IPS DF 6.9 (cell line): Measurements from ENCODE around the gene CIITA.

Experiments
- DNase-seq: peaks from one replicate; pipeline ENCODE4 v3.0.0-alpha.2; 2013; ENCODE audit warnings: low read depth, low spot score
- H3K27ac ChIP-seq: one replicate; pipeline ENCODE4 v1.5.1; 2013; ENCODE audit warnings: low read length, control low read depth
- H3K27me3 ChIP-seq: 2 replicates; pipeline ENCODE4 v1.6.1; 2013; ENCODE audit warnings: mild to moderate bottlenecking, low read length; ENCODE audit not compliant: control insufficient read depth, insufficient read depth
- H3K36me3 ChIP-seq: 2 replicates; pipeline ENCODE4 v1.6.1; 2013; ENCODE audit warnings: low read length; ENCODE audit not compliant: control insufficient read depth, insufficient read depth
- H3K4me1 ChIP-seq: 2 replicates; pipeline ENCODE4 v1.6.1; 2013; ENCODE audit warnings: low read length; ENCODE audit not compliant: control insufficient read depth, insufficient read depth
- H3K4me3 ChIP-seq: 2 replicates; pipeline ENCODE4 v1.5.1; 2013; ENCODE audit warnings: mild to moderate bottlenecking, low read length
- H3K9me3 ChIP-seq: 2 replicates; pipeline ENCODE4 v1.6.1; 2013; ENCODE audit warnings: low read length, inconsistent platforms; ENCODE audit not compliant: control insufficient read depth, insufficient read depth
- WGBS: extraction: QIAGEN DNeasy Blood & Tissue Kit; methylation state at CpG from one replicate; pipeline ENCODE4 v1.1.7; 2013; ENCODE audit warnings: mixed read lengths, missing lambda C conversion rate; ENCODE audit not compliant: insufficient read length, insufficient coverage; 5-methylcytosine and 5-hydroxymethylcytosine counted together

The CIITA gene

DNA sequence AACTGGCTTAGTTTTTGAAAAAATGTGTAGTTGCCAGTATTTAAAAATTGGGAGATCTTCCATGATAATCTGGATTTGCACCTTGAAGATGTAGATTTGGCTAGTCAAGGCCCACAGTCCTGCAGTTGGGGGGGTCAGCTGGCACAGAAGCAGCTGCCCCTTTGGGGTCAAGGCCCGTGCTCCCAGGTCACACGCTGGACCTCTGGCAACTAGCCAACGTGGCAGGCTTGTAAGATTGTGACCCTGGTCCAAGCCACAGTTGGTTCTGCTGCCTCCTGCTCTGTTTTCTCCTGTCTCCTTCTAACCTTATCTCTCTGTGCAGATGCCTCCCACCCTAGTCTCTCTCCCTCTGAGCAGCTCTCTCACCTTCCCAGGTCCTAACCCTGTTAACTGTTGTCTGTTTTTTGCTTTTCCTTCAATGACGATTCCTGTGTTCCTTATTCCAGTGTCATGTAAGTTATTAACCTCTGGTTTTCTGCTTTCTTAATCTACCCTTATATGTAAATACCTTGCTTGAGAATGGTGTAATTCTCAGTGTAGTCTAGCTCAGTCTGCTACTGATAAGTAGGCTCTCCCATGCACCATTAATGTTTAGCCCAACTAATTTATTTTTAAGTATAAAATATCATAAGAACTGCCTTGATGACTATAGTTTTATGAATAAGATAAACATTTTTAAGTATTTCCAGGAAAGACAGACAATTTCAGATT, 95.3 kb downstream of the CIITA start:
- Histone ChIP-seq H3K4me1 (0 out of 2 replicates have a peak, but pooled peaks cover 1% of the 10 kb centered on the region), H3K27ac (no peak overlapping the region), H3K4me3 (no peak overlapping the region), H3K36me3 (no peaks in the 10 kb centered on the region), H3K9me3 (no peaks in the 10 kb centered on the region), H3K27me3 (no peaks in the 10 kb centered on the region)
- WGBS, result no CpG with 5 or more reads among the region's 4 CpGs
- DNase-seq, result no peak

DNA sequence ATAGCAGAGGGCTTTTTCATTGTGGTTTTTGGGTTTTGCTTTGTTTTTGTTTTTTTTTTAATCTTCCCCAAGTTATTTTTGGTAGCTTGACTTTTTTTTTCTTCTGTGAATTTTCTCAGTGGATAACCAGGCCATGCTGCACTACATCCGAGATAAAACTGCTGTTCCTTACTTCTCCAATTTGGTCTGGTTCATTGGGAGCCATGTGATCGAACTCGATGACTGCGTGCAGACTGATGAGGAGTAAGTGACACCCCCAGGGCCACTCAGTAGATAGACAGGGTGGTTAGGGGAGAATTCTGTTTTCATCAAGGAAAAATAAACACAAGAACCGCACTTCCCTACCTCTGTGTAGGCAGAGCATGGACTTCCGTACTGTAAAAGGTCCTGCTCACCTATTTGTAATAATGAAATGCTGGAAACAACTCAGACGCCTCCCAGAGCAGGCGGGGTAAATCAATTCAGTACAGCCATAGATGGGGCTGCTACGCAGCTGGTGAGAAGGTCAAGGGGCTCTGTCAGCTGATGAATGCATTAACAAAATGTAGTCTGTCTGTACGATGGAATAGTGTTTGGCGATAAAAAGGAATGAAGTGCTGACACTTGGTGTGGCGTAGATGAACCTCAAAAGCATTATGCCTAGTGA, 95.9 kb downstream of the CIITA start:
- Histone ChIP-seq H3K27ac (no peak overlapping the region), H3K36me3 (no peaks in the 10 kb centered on the region), H3K4me1 (0 out of 2 replicates have a peak, but pooled peaks cover 1% of the 10 kb centered on the region), H3K4me3 (no peak overlapping the region), H3K9me3 (no peaks in the 10 kb centered on the region), H3K27me3 (no peaks in the 10 kb centered on the region)
- WGBS, result no CpG with 5 or more reads among the region's 12 CpGs
- DNase-seq, result no peak

DNA sequence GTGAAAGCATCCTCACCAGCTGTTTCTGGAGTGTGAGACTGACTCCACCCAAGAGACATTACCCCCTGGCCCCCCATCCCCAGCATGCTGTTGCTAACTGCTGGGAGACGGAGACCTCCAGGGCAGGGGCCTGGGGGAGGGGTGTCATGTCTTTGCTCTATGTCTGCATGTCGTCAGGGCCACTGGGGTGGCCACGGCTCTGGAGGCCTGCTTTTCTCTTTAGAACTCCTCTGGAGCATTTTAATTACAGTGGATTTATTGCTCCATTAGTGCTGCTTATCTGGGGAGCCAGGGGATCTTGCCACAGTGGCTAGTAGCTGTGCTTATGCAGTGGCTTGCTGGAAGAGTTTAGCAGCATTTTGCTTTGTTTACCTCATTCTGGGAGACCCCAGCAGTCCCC, 99.6 kb downstream of the CIITA start:
- Histone ChIP-seq H3K4me3 (no peak overlapping the region), H3K36me3 (no peaks in the 10 kb centered on the region), H3K27me3 (no peaks in the 10 kb centered on the region), H3K4me1 (0 out of 2 replicates have a peak, but pooled peaks cover under 1% of the 10 kb centered on the region), H3K27ac (no peak overlapping the region), H3K9me3 (no peaks in the 10 kb centered on the region)
- WGBS, result no CpG with 5 or more reads among the region's 3 CpGs
- no peak for DNase-seq

DNA sequence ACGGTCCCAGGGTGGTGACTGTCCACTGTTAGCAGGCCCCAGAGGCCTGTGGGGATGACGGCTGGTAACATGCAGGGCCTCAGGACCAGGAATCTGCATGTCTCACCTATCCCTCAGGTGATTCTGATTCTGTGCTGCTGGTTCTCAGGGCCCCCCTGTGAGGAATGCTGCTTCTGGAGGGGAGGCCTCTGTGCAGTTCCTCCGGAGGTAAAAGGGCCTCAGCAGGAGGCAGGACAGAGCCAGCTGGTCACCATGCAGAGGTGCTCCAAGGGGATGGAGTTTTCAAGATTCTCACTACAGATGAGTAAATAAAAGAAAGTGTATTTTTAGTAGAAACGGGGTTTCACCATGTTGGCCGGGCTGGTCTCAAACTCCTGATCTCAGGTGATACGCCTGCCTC, 101.1 kb downstream of the CIITA start:
- Histone ChIP-seq H3K4me1 (no peaks in the 10 kb centered on the region), H3K27me3 (no peaks in the 10 kb centered on the region), H3K36me3 (no peaks in the 10 kb centered on the region), H3K27ac (no peak overlapping the region), H3K9me3 (no peaks in the 10 kb centered on the region), H3K4me3 (no peak overlapping the region)
- no peak for DNase-seq
- WGBS, result no CpG with 5 or more reads among the region's 6 CpGs

DNA sequence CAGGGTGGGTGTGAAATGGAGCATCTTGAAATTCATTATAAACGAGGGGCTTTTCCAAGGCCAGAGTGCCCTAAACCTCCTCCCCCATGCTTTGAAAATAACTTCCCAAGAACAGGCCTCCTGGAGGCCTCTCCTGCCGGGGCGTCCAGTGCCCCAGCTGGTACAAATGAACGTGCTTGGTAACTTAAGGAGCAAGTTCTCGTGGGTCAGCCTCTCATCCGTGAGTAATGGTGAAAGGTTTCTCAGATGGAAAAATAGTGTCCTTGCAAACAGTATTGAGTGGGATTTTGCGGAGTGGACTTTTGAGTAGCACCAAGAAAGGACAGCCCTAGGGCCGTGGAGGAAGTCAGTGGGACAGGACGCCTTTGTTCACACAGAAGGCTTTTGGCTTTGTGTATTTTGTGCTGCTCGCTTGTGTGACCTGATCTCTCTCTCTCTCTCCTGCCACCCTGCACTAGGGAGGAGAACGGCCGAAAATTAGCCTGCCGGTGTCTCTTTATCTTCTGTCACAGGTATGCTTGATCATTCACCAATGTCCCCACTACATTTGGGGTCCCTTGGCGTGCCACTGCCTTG, 102.0 kb downstream of the CIITA start:
- Histone ChIP-seq H3K9me3 (no peaks in the 10 kb centered on the region), H3K4me1 (no peaks in the 10 kb centered on the region), H3K4me3 (no peak overlapping the region), H3K27ac (no peak overlapping the region), H3K27me3 (no peaks in the 10 kb centered on the region), H3K36me3 (no peaks in the 10 kb centered on the region)
- no peak for DNase-seq
- WGBS, result no CpG with 5 or more reads among the region's 14 CpGs

DNA sequence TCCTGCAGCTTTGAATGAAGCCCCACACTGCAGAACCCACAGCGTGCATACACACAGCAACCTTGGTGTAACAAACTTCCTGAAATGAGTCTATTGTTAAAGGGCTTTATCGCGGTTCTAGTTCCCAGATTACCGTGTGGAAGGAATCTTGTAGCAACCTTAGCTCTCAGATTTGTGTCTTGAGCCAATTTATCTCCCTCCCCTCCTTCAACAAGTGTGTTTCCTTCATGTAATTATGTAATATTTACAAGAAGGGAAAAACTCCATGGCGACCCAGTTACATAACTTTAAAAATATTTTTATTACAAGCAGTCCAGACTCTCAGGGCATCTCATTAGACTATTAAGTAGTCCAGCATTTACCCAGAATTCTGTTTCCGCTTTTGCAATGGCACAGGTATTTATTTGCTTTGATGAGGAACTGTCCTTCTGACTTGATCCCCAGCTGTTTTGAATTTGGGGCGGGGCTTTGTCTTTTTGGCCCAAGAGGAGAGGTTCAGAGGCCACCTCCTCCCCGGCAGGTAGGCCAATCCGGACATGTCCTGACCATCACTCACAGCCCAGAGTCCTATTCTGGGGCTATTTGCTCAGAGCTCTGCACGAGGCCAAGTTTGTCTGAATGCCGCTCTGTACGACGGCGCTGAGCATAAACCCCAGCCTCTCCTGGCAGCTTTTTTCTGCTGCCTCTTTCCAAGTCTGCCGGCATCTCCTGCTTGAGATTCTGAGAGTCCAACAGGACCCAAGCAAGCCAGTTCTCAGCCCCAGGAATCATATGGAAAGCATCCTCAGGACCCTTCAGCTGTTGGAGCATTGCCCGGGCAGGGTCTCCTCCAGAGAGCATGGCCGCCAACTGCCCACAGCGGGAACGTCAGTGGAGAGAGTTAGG, 103.0 kb downstream of the CIITA start:
- no peak overlapping the region for H3K4me3 ChIP-seq
- no peaks in the 10 kb centered on the region for H3K4me1 ChIP-seq
- DNase-seq, result no peak
- no peak overlapping the region for H3K27ac ChIP-seq
- no peaks in the 10 kb centered on the region for H3K9me3 ChIP-seq
- no CpG with 5 or more reads among the region's 19 CpGs for WGBS
- H3K36me3 ChIP-seq, result no peaks in the 10 kb centered on the region
- H3K27me3 ChIP-seq, result no peaks in the 10 kb centered on the region

DNA sequence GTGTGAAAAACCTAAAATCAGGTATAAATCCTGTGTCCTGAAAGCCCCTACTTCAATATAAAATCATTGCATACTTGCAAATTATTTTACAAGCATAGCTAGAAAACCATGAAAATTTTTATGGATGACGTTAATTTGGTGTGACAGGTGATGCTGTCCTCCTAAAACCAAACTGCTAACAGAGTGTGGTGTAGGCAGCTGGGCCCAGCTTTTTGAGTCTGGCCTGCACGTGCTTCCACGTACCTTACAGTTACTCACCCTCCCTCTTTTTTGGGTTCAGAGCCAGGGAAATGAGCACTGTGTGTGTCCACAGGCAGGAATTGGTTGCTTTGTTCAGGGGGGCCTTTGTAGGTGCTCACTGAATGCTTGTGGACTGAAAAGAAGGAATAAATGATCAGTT, 103.8 kb downstream of the CIITA start:
- Histone ChIP-seq H3K27me3 (no peaks in the 10 kb centered on the region), H3K4me3 (no peak overlapping the region), H3K36me3 (no peaks in the 10 kb centered on the region), H3K4me1 (no peaks in the 10 kb centered on the region), H3K9me3 (no peaks in the 10 kb centered on the region), H3K27ac (no peak overlapping the region)
- no CpG with 5 or more reads among the region's 3 CpGs for WGBS
- no peak for DNase-seq

DNA sequence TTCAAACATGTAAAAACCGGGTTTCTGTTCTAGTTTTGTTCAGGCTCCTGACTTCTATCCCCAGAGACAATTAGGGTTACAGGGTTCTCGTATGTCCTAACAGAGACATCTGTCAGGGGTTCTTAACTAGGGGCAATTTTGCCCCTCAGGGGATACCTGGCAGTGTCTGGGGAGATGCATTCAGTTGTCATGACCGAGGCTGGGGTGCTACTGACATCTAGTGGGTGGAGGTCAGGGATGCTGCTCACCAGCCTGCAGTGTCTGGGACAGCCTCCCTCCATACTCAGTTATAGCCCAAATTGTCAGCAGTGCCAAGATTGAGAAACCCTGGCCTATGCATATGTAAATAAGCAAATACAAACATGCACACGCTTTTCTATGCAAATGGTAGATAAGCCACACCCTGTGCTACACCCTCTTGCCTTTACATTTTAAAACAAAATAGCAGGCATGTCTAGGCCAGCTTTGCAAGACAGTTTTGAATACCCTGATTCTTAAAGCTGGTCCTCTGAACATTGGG, 104.8 kb downstream of the CIITA start:
- no peaks in the 10 kb centered on the region for H3K36me3 ChIP-seq
- no peaks in the 10 kb centered on the region for H3K9me3 ChIP-seq
- no CpG with 5 or more reads among the region's 4 CpGs for WGBS
- no peak for DNase-seq
- no peaks in the 10 kb centered on the region for H3K27me3 ChIP-seq
- no peak overlapping the region for H3K27ac ChIP-seq
- H3K4me3 ChIP-seq, result no peak overlapping the region
- no peaks in the 10 kb centered on the region for H3K4me1 ChIP-seq

DNA sequence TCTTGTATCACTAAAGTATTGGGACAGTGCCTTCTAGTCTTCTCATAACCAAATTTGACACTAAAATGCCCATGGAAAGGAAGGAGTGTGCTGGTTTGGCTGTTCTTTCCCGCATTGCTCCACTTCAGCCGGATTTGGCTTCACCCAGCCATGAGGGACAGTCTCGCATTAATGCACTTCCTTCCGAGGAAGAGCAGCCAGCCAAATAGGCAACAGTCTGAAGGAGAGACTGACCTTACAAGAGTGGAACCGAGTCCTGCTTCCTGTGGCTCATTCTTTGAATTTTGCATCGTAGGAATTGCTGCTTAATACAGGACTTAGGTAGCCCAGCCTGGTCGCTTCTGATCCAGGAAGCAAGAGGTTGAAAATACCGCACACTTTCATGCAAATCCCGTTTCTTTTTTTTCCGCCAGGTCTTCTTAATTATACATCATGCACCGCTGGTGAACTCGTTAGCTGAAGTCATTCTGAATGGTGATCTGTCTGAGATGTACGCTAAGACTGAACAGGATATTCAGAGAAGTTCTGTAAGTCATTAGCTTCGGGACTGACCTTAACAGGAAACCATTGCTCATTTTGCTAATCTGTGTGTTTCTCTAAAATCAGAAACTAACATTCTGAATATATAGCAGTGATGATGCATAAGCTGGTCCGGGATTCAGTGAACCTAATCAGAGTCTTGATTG, 105.6 kb downstream of the CIITA start:
- no peak for DNase-seq
- H3K27ac ChIP-seq, result no peak overlapping the region
- no CpG with 5 or more reads among the region's 15 CpGs for WGBS
- no peaks in the 10 kb centered on the region for H3K27me3 ChIP-seq
- H3K9me3 ChIP-seq, result no peaks in the 10 kb centered on the region
- no peaks in the 10 kb centered on the region for H3K4me1 ChIP-seq
- no peak overlapping the region for H3K4me3 ChIP-seq
- 0 out of 2 replicates have a peak, but pooled peaks cover 2% of the 10 kb centered on the region for H3K36me3 ChIP-seq
